Gastroesophageal sphincter (tissue), 4 donors: ENCODE results near the gene ASPRV1. TPM values are rescaled to one million over a fixed set of nuclear protein-coding genes. Genes with fewer than 3 reads are reported as not detected.

ENCODE experiments used
- ATAC-seq: fragments of 150-250 bp; one replicate; pipeline ENCODE4 v1.9.1; 2016; ENCODE audit warnings: mild to moderate bottlenecking, moderate library complexity
- H3K27ac ChIP-seq, 4 donors: fragments of 200-600 bp; sonication (generic) in 3 of 4; 1 replicate in 3 of 4; 2 replicates in 1 of 4; pipeline ENCODE4 v1.5.1; 2016 to 2019
- H3K27me3 ChIP-seq: fragments of 200-600 bp; sonication (generic); one replicate; pipeline ENCODE4 v1.5.1; 2019
- H3K36me3 ChIP-seq, 2 donors: fragments of 200-600 bp; sonication (generic); one replicate each; pipeline ENCODE4 v1.5.1; 2019; ENCODE audit warnings: control low read depth in 1 of 2
- H3K4me1 ChIP-seq, 3 donors: fragments of 200-600 bp; sonication (generic); 1 replicate in 2 of 3; 2 replicates in 1 of 3; pipeline ENCODE4 v1.5.1; 2016 to 2019; ENCODE audit warnings: control low read depth in 2 of 3
- H3K4me3 ChIP-seq, 2 donors: fragments of 200-600 bp; sonication (generic); one replicate each; pipeline ENCODE4 v1.5.1; 2019; ENCODE audit warnings: mild to moderate bottlenecking in 1 of 2, moderate library complexity in 1 of 2
- H3K9me3 ChIP-seq, 3 donors: fragments of 200-600 bp; sonication (generic); one replicate each; pipeline ENCODE4 v1.5.1; 2017 to 2019; ENCODE audit warnings: control low read depth in 2 of 3
- EP300 ChIP-seq: sonication (generic); formaldehyde crosslinking; IDR thresholded peaks from one replicate; pipeline ENCODE4 v1.6.1; 2017; ENCODE audit warnings: antibody characterized with exemption, mild to moderate bottlenecking
- POLR2A ChIP-seq, 2 donors: fragments of 450-650 bp; IDR thresholded peaks; one replicate each; pipeline ENCODE4 v1.6.1; 2017; ENCODE audit warnings: antibody characterized with exemption in 2 of 2, mild to moderate bottlenecking in 2 of 2, moderate library complexity in 1 of 2
- POLR2AphosphoS5 ChIP-seq: sonication (generic); formaldehyde crosslinking; IDR thresholded peaks from one replicate; pipeline ENCODE4 v1.6.1; 2017; ENCODE audit warnings: antibody characterized with exemption
- WGBS, 2 donors: methylation state at CpG; one replicate each; pipeline ENCODE4 v1.1.5; 2018; ENCODE audit warnings: low coverage in 1 of 2; 5-methylcytosine and 5-hydroxymethylcytosine counted together
- total RNA-seq, 4 donors: library from RNA; depleted of rRNA; stranded (reverse); fragments of >200 nt; gene quantifications; one replicate each; pipeline ENCODE4 v1.1.0, GENCODE V29; 2016
- TF ChIP-seq, protein P1 (sequence below), 4 experiments: fragments of 200-600 bp in 2 of 4; fragments of 450-650 bp in 2 of 4; sonication (generic) in 1 of 4; IDR thresholded peaks; one replicate each; pipeline ENCODE4 v1.5.1; 2017 to 2019; ENCODE audit warnings: antibody characterized with exemption in 4 of 4, mild to moderate bottlenecking in 2 of 4, moderate library complexity in 2 of 4

ASPRV1 gene
- total RNA-seq, 4 donors from 2014 or later: 1.0 to 1.4 (median 1.3) TPM

DNA sequence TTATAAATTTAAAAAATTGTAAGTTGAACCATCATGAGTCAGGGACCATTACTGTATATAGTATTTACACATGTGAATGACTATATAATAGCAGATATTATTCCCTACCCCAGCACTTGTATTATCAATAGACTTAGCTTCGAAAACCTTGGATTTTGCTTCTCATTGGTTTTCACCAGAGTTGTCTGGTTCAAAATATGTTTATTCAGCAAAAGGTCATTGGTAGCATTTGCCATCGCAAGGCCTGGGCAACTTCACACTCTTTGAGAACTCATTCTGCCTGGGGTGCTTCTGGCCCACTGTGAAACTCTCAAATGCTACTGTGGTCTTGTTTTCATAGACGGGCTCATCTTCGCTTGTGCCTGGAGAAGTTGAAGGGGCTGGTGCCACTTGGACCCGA lies 26.4 kb downstream of the ASPRV1 start:
- WGBS, 2 donors: 94% methylated on average over 4 to 5 of the region's 5 CpGs
- Histone ChIP-seq H3K9me3 (no peaks in the 10 kb centered on the region), H3K36me3 (peaks cover 0 to 58% of the 10 kb centered on the region in 2 donors), H3K27me3 (no peaks in the 10 kb centered on the region), H3K27ac (no peak overlapping the region), H3K4me3 (no peak overlapping the region), H3K4me1 (peaks cover 3 to 48% (median 7%) of the 10 kb centered on the region in 3 donors)
- no peak for ATAC-seq
- TF ChIP-seq POLR2AphosphoS5 (no peak), EP300 (no peak), POLR2A (IDR thresholded peaks at IDR 0.05) (no peak)
- TF ChIP-seq, protein P1, sequence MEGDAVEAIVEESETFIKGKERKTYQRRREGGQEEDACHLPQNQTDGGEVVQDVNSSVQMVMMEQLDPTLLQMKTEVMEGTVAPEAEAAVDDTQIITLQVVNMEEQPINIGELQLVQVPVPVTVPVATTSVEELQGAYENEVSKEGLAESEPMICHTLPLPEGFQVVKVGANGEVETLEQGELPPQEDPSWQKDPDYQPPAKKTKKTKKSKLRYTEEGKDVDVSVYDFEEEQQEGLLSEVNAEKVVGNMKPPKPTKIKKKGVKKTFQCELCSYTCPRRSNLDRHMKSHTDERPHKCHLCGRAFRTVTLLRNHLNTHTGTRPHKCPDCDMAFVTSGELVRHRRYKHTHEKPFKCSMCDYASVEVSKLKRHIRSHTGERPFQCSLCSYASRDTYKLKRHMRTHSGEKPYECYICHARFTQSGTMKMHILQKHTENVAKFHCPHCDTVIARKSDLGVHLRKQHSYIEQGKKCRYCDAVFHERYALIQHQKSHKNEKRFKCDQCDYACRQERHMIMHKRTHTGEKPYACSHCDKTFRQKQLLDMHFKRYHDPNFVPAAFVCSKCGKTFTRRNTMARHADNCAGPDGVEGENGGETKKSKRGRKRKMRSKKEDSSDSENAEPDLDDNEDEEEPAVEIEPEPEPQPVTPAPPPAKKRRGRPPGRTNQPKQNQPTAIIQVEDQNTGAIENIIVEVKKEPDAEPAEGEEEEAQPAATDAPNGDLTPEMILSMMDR (IDR thresholded peaks at IDR 0.05): no peak

DNA sequence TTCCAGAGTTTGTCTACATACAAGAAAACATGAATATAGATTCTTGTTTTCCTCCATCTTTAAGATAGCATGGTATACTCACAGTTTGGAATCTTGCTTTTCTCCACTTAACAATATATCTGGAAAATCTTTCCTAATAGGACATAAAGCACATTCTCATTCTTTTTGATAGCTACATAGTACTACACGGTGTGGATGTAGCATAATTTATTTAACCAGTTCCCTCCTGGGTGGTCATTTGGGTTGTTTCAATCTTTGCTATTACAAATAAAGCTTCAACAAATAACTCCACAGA lies 26.9 kb downstream of the ASPRV1 start:
- Histone ChIP-seq H3K9me3 (no peaks in the 10 kb centered on the region), H3K4me1 (peaks cover 5 to 53% (median 7%) of the 10 kb centered on the region in 3 donors), H3K27me3 (no peaks in the 10 kb centered on the region), H3K27ac (peak overlapping the region in 2 of 4 donors; percentile 41 to 47), H3K4me3 (no peak overlapping the region), H3K36me3 (peaks cover 0 to 53% of the 10 kb centered on the region in 2 donors)
- WGBS, 2 donors: 43% methylated on average over 1 of the region's 1 CpG
- TF ChIP-seq, protein P1 (IDR thresholded peaks at IDR 0.05): no peak
- TF ChIP-seq EP300 (no peak), POLR2AphosphoS5 (no peak), POLR2A (IDR thresholded peaks at IDR 0.05) (no peak)
- ATAC-seq: no peak

DNA sequence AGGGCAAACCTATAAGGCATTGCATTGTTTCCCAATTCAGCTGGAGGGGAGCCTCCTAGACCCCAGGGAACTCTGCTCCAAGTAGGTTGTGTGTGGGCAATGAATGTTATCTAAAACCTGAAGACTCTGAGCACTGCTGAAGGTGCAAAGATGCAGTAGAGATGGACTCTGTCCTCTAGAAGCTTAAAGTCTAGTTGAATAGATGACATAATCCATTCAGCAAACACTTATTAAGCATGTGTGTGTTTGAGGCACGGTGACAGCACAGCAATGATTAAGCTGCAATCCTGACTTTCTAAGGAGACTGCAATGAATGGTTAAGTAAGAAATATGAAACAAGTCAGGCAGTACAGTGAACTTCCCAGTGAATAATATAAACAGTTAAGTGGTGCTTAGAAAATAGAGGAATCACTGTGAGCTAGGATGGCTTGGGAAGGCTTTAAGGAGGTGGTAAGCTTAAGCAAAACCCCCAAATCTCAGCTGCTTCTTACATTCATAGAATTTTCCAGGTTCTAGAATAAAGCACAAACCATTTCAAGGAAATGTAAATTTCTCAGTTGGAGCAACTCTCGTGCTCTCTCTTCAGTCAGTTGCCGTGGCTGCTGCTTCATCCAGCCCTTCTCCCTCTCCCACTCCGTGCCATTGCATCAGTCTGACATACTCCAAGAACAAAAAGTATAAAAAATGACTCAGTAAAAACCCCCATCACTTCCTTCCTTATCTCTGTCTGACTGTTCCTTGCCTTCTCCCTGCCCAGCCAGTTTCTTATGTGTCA lies 27.4 kb downstream of the ASPRV1 start:
- no peaks in the 10 kb centered on the region for H3K9me3 ChIP-seq
- H3K4me3 ChIP-seq: no peak overlapping the region
- WGBS, 2 donors: 11 to 34% methylated on average over 4 of the region's 4 CpGs
- no peak for TF ChIP-seq EP300
- TF ChIP-seq POLR2A (IDR thresholded peaks at IDR 0.05): no peak
- no peak for TF ChIP-seq POLR2AphosphoS5
- TF ChIP-seq, protein P1 (IDR thresholded peaks at IDR 0.05): no peak
- peaks cover 5 to 58% (median 7%) of the 10 kb centered on the region in 3 donors for H3K4me1 ChIP-seq
- no peaks in the 10 kb centered on the region for H3K27me3 ChIP-seq
- peaks cover 0 to 50% of the 10 kb centered on the region in 2 donors for H3K36me3 ChIP-seq
- ATAC-seq: peak; percentile 61
- H3K27ac ChIP-seq: peak overlapping the region in 3 of 4 donors; percentile 34 to 47 (median 41)

DNA sequence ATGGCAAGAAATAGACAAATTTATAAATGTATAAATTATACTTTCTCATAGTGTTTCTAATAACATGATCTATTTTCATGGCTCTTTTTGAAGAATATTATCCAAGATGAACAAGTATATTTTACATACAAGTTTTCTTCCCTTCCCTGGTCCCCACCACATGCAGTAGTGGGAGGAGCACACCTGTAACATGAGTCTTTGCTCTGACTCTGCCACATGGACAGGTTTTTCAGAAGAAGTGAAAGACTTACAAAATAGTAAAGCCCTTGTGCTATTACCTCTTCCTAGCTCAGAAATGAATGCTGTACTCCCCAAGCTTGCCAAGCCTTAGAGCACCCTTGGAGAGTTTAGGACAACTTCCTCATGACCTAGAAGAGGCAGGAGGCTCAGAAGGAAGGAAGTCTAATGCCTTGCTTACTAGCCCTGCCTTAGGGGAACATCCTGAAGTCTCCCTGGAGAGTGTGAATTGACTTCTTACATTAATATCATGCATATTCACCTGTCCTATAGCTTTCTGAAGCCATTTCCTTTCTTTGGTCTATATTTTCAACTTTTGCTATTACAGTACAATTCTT lies 28.1 kb downstream of the ASPRV1 start:
- no peak for ATAC-seq
- Histone ChIP-seq H3K27ac (peak overlapping the region in 2 of 4 donors; percentile 41 to 47), H3K9me3 (no peaks in the 10 kb centered on the region)

More for the DNA sequence above, 28.1 kb downstream of the ASPRV1 start:
- no peaks in the 10 kb centered on the region for H3K27me3 ChIP-seq
- TF ChIP-seq POLR2AphosphoS5 (no peak), EP300 (no peak), POLR2A (IDR thresholded peaks at IDR 0.05) (no peak)
- TF ChIP-seq, protein P1 (IDR thresholded peaks at IDR 0.05): no peak
- H3K4me1 ChIP-seq: peaks cover 5 to 59% (median 7%) of the 10 kb centered on the region in 3 donors
- H3K4me3 ChIP-seq: no peak overlapping the region
- peaks cover 0 to 50% of the 10 kb centered on the region in 2 donors for H3K36me3 ChIP-seq
